Measurements from ENCODE around the gene VPS54.
"Not testable (repeated sequence)": the region's sequence is repeated elsewhere in the genome, so short reads cannot be mapped to it uniquely, and the experiment has no call there.

Gene VPS54

GRCh38 chr2:63992061-63992685, 27.1 kb downstream of the VPS54 start:
- Histone ChIP-seq H3K4me3 (no peak overlapping the region), H3K27ac (no peak overlapping the region)
- no peak for TF ChIP-seq CTCF (IDR thresholded peaks at IDR 0.05)
- no peak for DNase-seq (ENCODE audit: low spot score)

GRCh38 chr2:63991173-63991999, 27.8 kb downstream of the VPS54 start:
- not testable (repeated sequence) for H3K27ac ChIP-seq; H3K4me3 ChIP-seq; DNase-seq (ENCODE audit: low spot score)

GRCh38 chr2:63990072-63990471, 29.2 kb downstream of the VPS54 start:
- no peak overlapping the region for H3K27ac ChIP-seq
- DNase-seq (ENCODE audit: low spot score): no peak
- H3K4me3 ChIP-seq: no peak overlapping the region
- TF ChIP-seq CTCF (IDR thresholded peaks at IDR 0.05): no peak

GRCh38 chr2:63988842-63989436, 30.3 kb downstream of the VPS54 start:
- DNase-seq (ENCODE audit: low spot score); H3K27ac ChIP-seq; H3K4me3 ChIP-seq: not testable (repeated sequence)

- H3K27ac ChIP-seq: no peak overlapping the region
- no peak for TF ChIP-seq CTCF (IDR thresholded peaks at IDR 0.05)
- no peak overlapping the region for H3K4me3 ChIP-seq
- no peak for DNase-seq (ENCODE audit: low spot score)
Observed at GRCh38 chr2:63984606-63985359, 34.4 kb downstream of the VPS54 start.

GRCh38 chr2:63983986-63984605, 35.1 kb downstream of the VPS54 start:
- no peak overlapping the region for H3K4me3 ChIP-seq
- TF ChIP-seq CTCF (IDR thresholded peaks at IDR 0.05): no peak
- no peak overlapping the region for H3K27ac ChIP-seq
- DNase-seq (ENCODE audit: low spot score): no peak

GRCh38 chr2:63982335-63982734, 36.9 kb downstream of the VPS54 start:
- Histone ChIP-seq H3K4me3 (no peak overlapping the region), H3K27ac (no peak overlapping the region)
- TF ChIP-seq CTCF (IDR thresholded peaks at IDR 0.05): no peak
- no peak for DNase-seq (ENCODE audit: low spot score)

All from coronary artery (tissue), 2 donors.